ENCODE measurements around the gene CRISP1. TPM values are rescaled to one million over a fixed set of nuclear protein-coding genes. Genes with fewer than 3 reads are reported as not detected.

The CRISP1 gene
- total and polyA plus RNA-seq, 10 of the 15 experiments (the other 5 are each of a cell fraction or from before 2014, with no cell fraction given): not detected

- no peak for TF ChIP-seq PRDM15 (CRISPR knock-in tag; IDR thresholded peaks at IDR 0.05)
- TF ChIP-seq TCF3 (IDR thresholded peaks at IDR 0.05; ENCODE audit: borderline replicate concordance, insufficient read depth, low read depth, low read length): no peak
- TF ChIP-seq CREB1 (IDR thresholded peaks at IDR 0.05; ENCODE audit: low read depth): no peak
Measured at GRCh38 chr6:49905296-49905695, 39.0 kb upstream of the CRISP1 start (continued).

- no peak overlapping the region for H3K9ac ChIP-seq (ENCODE audit: control insufficient read depth, insufficient read depth, low read length)
- BruUV-seq (replicated peaks): no TSS peak
- FAIRE-seq (no peak), ATAC-seq (no peak), DNase-seq (ENCODE audit: low read depth, low spot score) (no peak)
- SMC1A ChIA-PET (ENCODE audit: uncharacterized antibody, unreplicated experiment): no interaction called here
- CTCF ChIA-PET: no interaction called here
- no peak overlapping the region for H3K4me2 ChIP-seq (ENCODE audit: control insufficient read depth, insufficient read depth)
- WGBS (ENCODE audit: insufficient coverage, insufficient replicate concordance, low lambda C conversion rate, missing lambda C conversion rate): 19% methylated on average over 2 of the region's 2 CpGs
- H3K9me3 ChIP-seq (replicated peaks; ENCODE audit: control insufficient read depth, insufficient read depth, low read length): no peaks in the 10 kb centered on the region
- no peak overlapping the region for H3K4me3 ChIP-seq
- TF ChIP-seq NBN (IDR thresholded peaks at IDR 0.05): no peak
- no peak for TF ChIP-seq ETV6 (conservative IDR thresholded peaks at IDR 0.05 in 1 of 2, IDR thresholded peaks at IDR 0.05 in 1 of 2; ENCODE audit: borderline replicate concordance in 1 of 2, low read depth in 1 of 2)
- TF ChIP-seq POLR2AphosphoS2 (IDR thresholded peaks at IDR 0.05; ENCODE audit: low read depth, low read length): no peak
- no peak for TF ChIP-seq EP300 (IDR thresholded peaks at IDR 0.05; ENCODE audit: borderline replicate concordance in 1 of 2, control insufficient read depth in 1 of 2, low read depth in 2 of 2, low read length in 2 of 2)
- no peak for TF ChIP-seq TARDBP (IDR thresholded peaks at IDR 0.05; ENCODE audit: borderline replicate concordance)
- no peak for TF ChIP-seq CBFB (IDR thresholded peaks at IDR 0.05; ENCODE audit: low read depth)
- no peak for TF ChIP-seq PAX5 (IDR thresholded peaks at IDR 0.05; ENCODE audit: borderline replicate concordance, low read depth, low read length)
- TF ChIP-seq HDAC6 (IDR thresholded peaks at IDR 0.05; ENCODE audit: unreplicated experiment): no peak
- H3K27ac ChIP-seq (ENCODE audit: control insufficient read depth, insufficient read depth): no peak overlapping the region
- no peaks in the 10 kb centered on the region for H3K79me2 ChIP-seq (ENCODE audit: control insufficient read depth, insufficient read depth, low read length)
- H3K27me3 ChIP-seq (replicated peaks in 1 of 2; ENCODE audit: control insufficient read depth in 2 of 2, insufficient read depth in 2 of 2, low read length in 1 of 2): no peaks in the 10 kb centered on the region
- H3K36me3 ChIP-seq (ENCODE audit: control insufficient read depth in 2 of 2, insufficient read depth in 2 of 2, low read length in 1 of 2): no peaks in the 10 kb centered on the region
- POLR2A ChIA-PET: no interaction called here
- H3K4me1 ChIP-seq (ENCODE audit: control insufficient read depth, insufficient read depth, low read length): no peaks in the 10 kb centered on the region
- no peaks in the 10 kb centered on the region for H4K20me1 ChIP-seq (ENCODE audit: control insufficient read depth, insufficient read depth)
- RAD21 ChIA-PET (ENCODE audit: unreplicated experiment): no interaction called here
- intact Hi-C loops (cut with micrococcal nuclease; ENCODE audit: unreplicated experiment): no loop called here
- H2AFZ ChIP-seq (ENCODE audit: control insufficient read depth, low read depth, low read length): no peak overlapping the region
- in situ Hi-C loops (cut with MboI): no loop called here
Measured at GRCh38 chr6:49902856-49903255, 36.5 kb upstream of the CRISP1 start.
